Esophagus muscularis mucosa (tissue), 4 donors: ENCODE data around the gene ACSM2A. TPM values are rescaled to one million over a fixed set of nuclear protein-coding genes. Genes with fewer than 3 reads are reported as not detected.
"Not testable (repeated sequence)": the region's sequence is repeated elsewhere in the genome, so short reads cannot be mapped to it uniquely, and the experiment has no call there.

Source experiments
- DNase-seq: peaks from one replicate; pipeline ENCODE4 v3.0.0-alpha.2; 2017; ENCODE audit errors: extremely low spot score
- H3K27ac ChIP-seq, 4 donors: fragments of 200-600 bp; sonication (generic); replicated peaks in 1 of 4; 1 replicate in 3 of 4; 2 replicates in 1 of 4; pipeline ENCODE4 v1.5.1; 2016 to 2019; ENCODE audit warnings: mild to moderate bottlenecking in 1 of 4
- H3K27me3 ChIP-seq, 4 donors: fragments of 200-600 bp; sonication (generic); one replicate each; pipeline versions ENCODE4 v1.5.1 to v1.6.0; 2016 to 2019
- H3K36me3 ChIP-seq, 4 donors: fragments of 200-600 bp; sonication (generic); one replicate each; pipeline ENCODE4 v1.5.1; 2016 to 2019
- H3K4me1 ChIP-seq, 4 donors: fragments of 200-600 bp; sonication (generic); one replicate each; pipeline ENCODE4 v1.5.1; 2016 to 2019
- H3K4me3 ChIP-seq, 4 donors: fragments of 200-600 bp; sonication (generic); 1 replicate in 2 of 4; 2 replicates in 2 of 4; pipeline ENCODE4 v1.5.1; 2016 to 2019; ENCODE audit warnings: mild to moderate bottlenecking in 4 of 4, moderate library complexity in 1 of 4
- H3K9me3 ChIP-seq, 4 donors: fragments of 200-600 bp; sonication (generic); 1 replicate in 3 of 4; 2 replicates in 1 of 4; pipeline ENCODE4 v1.5.1; 2016 to 2019
- CTCF ChIP-seq, 3 experiments: fragments of 200-600 bp in 2 of 3; fragments of 450-650 bp in 1 of 3; sonication (generic) in 2 of 3; IDR thresholded peaks; one replicate each; pipeline ENCODE4 v1.5.1; 2017 to 2019; ENCODE audit warnings: antibody characterized with exemption in 3 of 3, mild to moderate bottlenecking in 2 of 3, moderate library complexity in 1 of 3
- EP300 ChIP-seq: sonication (generic); formaldehyde crosslinking; IDR thresholded peaks from one replicate; pipeline ENCODE4 v1.6.1; 2017; ENCODE audit warnings: antibody characterized with exemption
- POLR2A ChIP-seq: fragments of 450-650 bp; IDR thresholded peaks from one replicate; pipeline ENCODE4 v1.6.1; 2017; ENCODE audit warnings: antibody characterized with exemption, moderate library complexity, mild to moderate bottlenecking, low read depth
- POLR2AphosphoS5 ChIP-seq, 2 donors: sonication (generic); formaldehyde crosslinking; IDR thresholded peaks; one replicate each; pipeline ENCODE4 v1.6.1; 2017; ENCODE audit warnings: antibody characterized with exemption in 2 of 2
- WGBS: methylation state at CpG from one replicate; pipeline ENCODE4 v1.1.5; 2018; 5-methylcytosine and 5-hydroxymethylcytosine counted together
- intact Hi-C: fragments of 100-400 bp; cut with DNase I; formaldehyde crosslinking; loops from one replicate; pipeline ENCODE4 v1.15.1; 2023
- total RNA-seq, 4 donors: library from RNA; depleted of rRNA; stranded (reverse); fragments of >200 nt; gene quantifications; one replicate each; pipeline versions ENCODE4 v1.1.0 to v1.2.1, GENCODE V29; 2016

Gene ACSM2A
- total RNA-seq, 4 donors from 2014 or later = 1.3 TPM; not detected in 3

DNA sequence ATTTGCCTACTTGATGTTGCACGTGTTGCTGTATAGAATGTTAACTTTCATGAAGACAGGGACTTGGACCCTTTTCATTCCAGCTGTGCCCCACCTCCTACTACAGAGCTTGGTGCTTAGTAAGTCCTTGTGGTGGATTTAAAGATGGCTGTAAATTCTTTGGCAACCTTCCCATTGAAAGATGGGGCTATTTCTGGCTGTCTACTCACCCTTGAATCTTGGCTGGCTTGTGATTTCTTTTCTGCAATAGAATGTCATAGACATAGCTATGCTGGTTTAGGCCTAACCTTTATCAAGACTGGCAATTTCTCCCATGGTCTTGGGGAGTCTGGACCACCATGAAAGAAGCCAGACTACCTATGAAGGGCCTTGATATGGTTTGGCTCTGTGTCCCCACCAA is 59.0 kb downstream of the ACSM2A start:
- intact Hi-C loops = no loop called here
- peak; percentile 45 for DNase-seq
- peaks cover 0 to 12% (median 4%) of the 10 kb centered on the region in 4 donors for H3K9me3 ChIP-seq
- no peaks in the 10 kb centered on the region for H3K4me1 ChIP-seq
- H3K27ac ChIP-seq = no peak overlapping the region
- WGBS = 52% methylated on average over 1 of the region's 1 CpG
- no peak overlapping the region for H3K4me3 ChIP-seq
- no peaks in the 10 kb centered on the region for H3K27me3 ChIP-seq
- TF ChIP-seq POLR2AphosphoS5 (IDR thresholded peaks at IDR 0.05) (no peak), EP300 (no peak), POLR2A (no peak), CTCF (IDR thresholded peaks at IDR 0.05) (no peak)
- H3K36me3 ChIP-seq = no peaks in the 10 kb centered on the region

- Histone ChIP-seq H3K4me3 (no peak overlapping the region), H3K4me1 (no peaks in the 10 kb centered on the region), H3K9me3 (no peaks in the 10 kb centered on the region), H3K36me3 (no peaks in the 10 kb centered on the region), H3K27ac (no peak overlapping the region), H3K27me3 (no peaks in the 10 kb centered on the region)
- peak; percentile 26 for DNase-seq
- intact Hi-C loops = no loop called here
- no peak for TF ChIP-seq EP300
- no peak for TF ChIP-seq POLR2AphosphoS5 (IDR thresholded peaks at IDR 0.05)
- no peak for TF ChIP-seq CTCF (IDR thresholded peaks at IDR 0.05)
- TF ChIP-seq POLR2A = no peak
Observed at GRCh38 chr16:20515688-20516090, 64.4 kb downstream of the ACSM2A start.

GRCh38 chr16:20517149-20517548 is 65.8 kb downstream of the ACSM2A start:
- intact Hi-C loops = no loop called here
- H3K27me3 ChIP-seq = no peaks in the 10 kb centered on the region
- WGBS = 72% methylated on average over 3 of the region's 3 CpGs
- no peak for TF ChIP-seq POLR2AphosphoS5 (IDR thresholded peaks at IDR 0.05)
- no peak for TF ChIP-seq CTCF (IDR thresholded peaks at IDR 0.05)
- TF ChIP-seq EP300 = no peak
- TF ChIP-seq POLR2A = no peak
- no peak overlapping the region for H3K4me3 ChIP-seq
- no peaks in the 10 kb centered on the region for H3K4me1 ChIP-seq
- H3K36me3 ChIP-seq = no peaks in the 10 kb centered on the region
- H3K9me3 ChIP-seq = no peaks in the 10 kb centered on the region
- DNase-seq = no peak
- no peak overlapping the region for H3K27ac ChIP-seq

- intact Hi-C loops = no loop called here
- TF ChIP-seq POLR2A (no peak), POLR2AphosphoS5 (IDR thresholded peaks at IDR 0.05) (no peak), EP300 (no peak), CTCF (IDR thresholded peaks at IDR 0.05) (no peak)
- Histone ChIP-seq H3K4me1 (no peaks in the 10 kb centered on the region), H3K9me3 (no peaks in the 10 kb centered on the region), H3K36me3 (no peaks in the 10 kb centered on the region), H3K27me3 (no peaks in the 10 kb centered on the region), H3K4me3 (no peak overlapping the region), H3K27ac (no peak overlapping the region)
- peak; percentile 45 for DNase-seq
- WGBS = 60% methylated on average over 3 of the region's 3 CpGs
Observed at GRCh38 chr16:20519231-20519630, 67.9 kb downstream of the ACSM2A start.

GRCh38 chr16:20520103-20520502 is 68.8 kb downstream of the ACSM2A start:
- no peak for DNase-seq
- 91% methylated on average over 1 of the region's 1 CpG for WGBS
- H3K27me3 ChIP-seq = no peaks in the 10 kb centered on the region
- H3K9me3 ChIP-seq = no peaks in the 10 kb centered on the region
- H3K36me3 ChIP-seq = no peaks in the 10 kb centered on the region
- TF ChIP-seq CTCF (IDR thresholded peaks at IDR 0.05) (no peak), POLR2AphosphoS5 (IDR thresholded peaks at IDR 0.05) (no peak), POLR2A (no peak), EP300 (no peak)
- H3K4me3 ChIP-seq = no peak overlapping the region
- no peaks in the 10 kb centered on the region for H3K4me1 ChIP-seq
- intact Hi-C loops = no loop called here
- no peak overlapping the region for H3K27ac ChIP-seq

GRCh38 chr16:20531795-20532194 is 80.5 kb downstream of the ACSM2A start:
- H3K4me3 ChIP-seq, DNase-seq, H3K9me3 ChIP-seq, H3K36me3 ChIP-seq, intact Hi-C loops, H3K27ac ChIP-seq, H3K4me1 ChIP-seq, H3K27me3 ChIP-seq: not testable (repeated sequence)
- WGBS = no CpG with 5 or more reads among the region's 13 CpGs

- H3K4me1 ChIP-seq, H3K27me3 ChIP-seq, H3K4me3 ChIP-seq, H3K9me3 ChIP-seq, intact Hi-C loops, H3K36me3 ChIP-seq, DNase-seq, H3K27ac ChIP-seq: not testable (repeated sequence)
- WGBS = no CpG with 5 or more reads among the region's 3 CpGs
Observed at GRCh38 chr16:20532284-20532792, 81.0 kb downstream of the ACSM2A start.
